ENCODE data around the gene SLC15A4.
"Not testable (repeated sequence)": the region's sequence is repeated elsewhere in the genome, so short reads cannot be mapped to it uniquely, and the experiment has no call there.

Gene SLC15A4

DNA sequence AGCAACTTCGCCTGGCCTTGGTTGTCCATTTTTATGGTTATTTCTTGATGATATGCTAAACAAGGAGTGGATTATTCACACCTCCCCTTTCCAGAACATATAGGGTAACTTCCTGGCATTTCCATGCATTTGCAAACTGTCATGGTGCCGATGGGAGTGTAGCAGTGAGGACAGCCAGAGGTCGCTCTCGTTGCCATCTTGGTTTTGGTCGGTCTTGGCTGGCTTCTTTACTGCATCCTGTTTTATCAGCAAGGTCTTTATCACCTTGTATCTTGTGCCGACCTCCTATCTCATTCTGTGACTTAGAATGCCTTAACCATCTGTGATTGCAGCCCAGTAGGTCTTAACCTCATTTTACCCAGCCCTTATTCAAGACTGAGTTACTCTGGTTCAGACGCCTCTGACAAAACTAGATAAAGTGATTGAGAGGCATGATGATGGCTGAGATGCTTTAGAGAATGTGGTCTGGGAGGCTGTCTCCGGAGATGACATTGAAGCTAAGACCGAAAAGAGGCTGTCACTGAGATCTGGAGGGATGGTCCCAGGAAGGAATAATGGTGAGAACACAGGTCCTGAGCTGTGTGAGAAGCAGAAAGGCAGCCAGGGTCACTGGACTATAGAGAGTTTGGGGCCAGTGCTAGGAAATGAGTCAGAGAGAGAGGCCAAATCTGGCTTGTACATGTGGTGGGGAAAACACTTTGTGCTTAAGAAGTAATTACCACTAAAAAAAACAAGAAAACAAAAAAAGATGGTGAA, 32.5 kb upstream of the SLC15A4 start:
- H3K27me3 ChIP-seq, result no peaks in the 10 kb centered on the region
- TF ChIP-seq, protein P1, sequence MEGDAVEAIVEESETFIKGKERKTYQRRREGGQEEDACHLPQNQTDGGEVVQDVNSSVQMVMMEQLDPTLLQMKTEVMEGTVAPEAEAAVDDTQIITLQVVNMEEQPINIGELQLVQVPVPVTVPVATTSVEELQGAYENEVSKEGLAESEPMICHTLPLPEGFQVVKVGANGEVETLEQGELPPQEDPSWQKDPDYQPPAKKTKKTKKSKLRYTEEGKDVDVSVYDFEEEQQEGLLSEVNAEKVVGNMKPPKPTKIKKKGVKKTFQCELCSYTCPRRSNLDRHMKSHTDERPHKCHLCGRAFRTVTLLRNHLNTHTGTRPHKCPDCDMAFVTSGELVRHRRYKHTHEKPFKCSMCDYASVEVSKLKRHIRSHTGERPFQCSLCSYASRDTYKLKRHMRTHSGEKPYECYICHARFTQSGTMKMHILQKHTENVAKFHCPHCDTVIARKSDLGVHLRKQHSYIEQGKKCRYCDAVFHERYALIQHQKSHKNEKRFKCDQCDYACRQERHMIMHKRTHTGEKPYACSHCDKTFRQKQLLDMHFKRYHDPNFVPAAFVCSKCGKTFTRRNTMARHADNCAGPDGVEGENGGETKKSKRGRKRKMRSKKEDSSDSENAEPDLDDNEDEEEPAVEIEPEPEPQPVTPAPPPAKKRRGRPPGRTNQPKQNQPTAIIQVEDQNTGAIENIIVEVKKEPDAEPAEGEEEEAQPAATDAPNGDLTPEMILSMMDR (IDR thresholded peaks at IDR 0.05; ENCODE audit: low read depth, low read length), result no peak
- H3K4me3 ChIP-seq (ENCODE audit: low read depth, low read length), result no peak overlapping the region
- no peaks in the 10 kb centered on the region for H3K36me3 ChIP-seq
- H3K9me3 ChIP-seq, result no peaks in the 10 kb centered on the region
- DNase-seq, result no peak
- no peaks in the 10 kb centered on the region for H3K4me1 ChIP-seq

DNA sequence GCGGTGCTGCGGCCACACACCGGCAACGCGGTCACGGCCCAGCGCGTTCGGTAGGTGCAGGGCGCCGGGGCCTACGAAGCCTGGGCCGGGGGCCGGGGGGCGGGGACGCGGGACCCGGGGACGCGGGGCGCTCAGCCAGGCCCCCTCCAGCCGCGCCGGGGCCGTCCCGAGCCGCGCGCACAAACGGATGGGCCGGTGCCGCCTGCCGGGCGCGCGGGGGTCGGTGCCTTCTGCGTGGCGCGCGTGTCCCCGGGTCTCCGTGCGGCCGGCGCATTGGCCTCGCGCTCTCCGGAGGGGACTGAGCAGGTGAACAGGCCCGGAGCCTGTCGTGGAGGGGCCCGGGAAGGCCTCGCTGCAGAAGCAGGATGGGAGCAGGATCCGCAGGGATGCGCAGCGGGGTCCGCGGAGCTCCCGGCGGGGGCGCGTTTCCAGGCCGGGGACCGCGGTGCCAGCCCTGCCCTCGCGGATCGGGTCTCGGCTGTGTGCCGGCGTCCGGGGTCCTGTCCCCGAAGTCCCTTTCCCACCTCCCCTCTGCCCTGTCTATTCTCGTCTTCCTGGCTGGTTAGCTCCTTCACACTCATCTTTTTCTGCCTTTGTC, 29.9 kb upstream of the SLC15A4 start:
- no peak overlapping the region for H3K4me3 ChIP-seq (ENCODE audit: low read depth, low read length)
- TF ChIP-seq, protein P1 (IDR thresholded peaks at IDR 0.05; ENCODE audit: low read depth, low read length), result no peak
- H3K9me3 ChIP-seq, result no peaks in the 10 kb centered on the region
- no peaks in the 10 kb centered on the region for H3K4me1 ChIP-seq
- no peaks in the 10 kb centered on the region for H3K27me3 ChIP-seq
- DNase-seq, result no peak
- H3K36me3 ChIP-seq, result no peaks in the 10 kb centered on the region

DNA sequence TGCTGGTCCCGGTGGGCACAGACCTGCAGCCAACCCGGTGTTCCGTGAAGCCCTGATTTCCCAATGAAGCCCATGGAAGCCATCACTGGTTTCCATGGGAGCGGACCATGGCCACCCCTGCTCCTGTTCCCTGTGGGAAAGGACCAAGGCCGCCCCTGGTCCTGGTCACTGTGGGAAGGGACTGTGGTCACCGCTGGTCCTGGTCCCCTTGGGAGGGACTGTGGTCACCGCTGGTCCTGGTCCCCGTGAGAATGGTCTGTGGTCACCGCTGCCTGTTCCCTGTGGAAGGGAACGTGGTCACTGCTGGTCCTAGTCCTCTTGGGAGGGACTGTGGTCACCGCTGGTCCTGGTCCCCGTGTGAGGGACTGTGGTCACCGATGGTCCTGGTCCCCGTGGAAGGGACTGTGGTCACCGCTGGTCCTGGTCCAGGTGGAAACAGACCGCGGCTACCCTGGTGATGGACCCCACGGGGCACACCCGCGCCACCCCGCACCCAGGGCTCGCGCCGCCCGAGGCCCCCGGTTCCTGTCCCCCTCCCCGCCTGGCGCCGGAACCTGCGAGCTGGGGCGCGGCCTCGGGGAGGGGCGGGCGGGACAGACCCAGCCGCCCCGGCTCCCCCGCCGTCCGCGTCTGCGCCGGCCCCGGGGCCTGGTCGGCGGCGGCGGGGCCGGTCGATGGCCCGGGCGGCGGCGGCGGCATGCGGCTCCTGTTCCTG, 29.3 kb upstream of the SLC15A4 start, which contains the start of gene GLT1D1:
TSS of gene GLT1D1 (plus strand) at position 594 of the 715 bp plus-strand sequence. CDS start at position 698, 104 bp downstream.
- H3K9me3 ChIP-seq, result no peaks in the 10 kb centered on the region
- no peak within 1 kb of the TSS for H3K4me3 ChIP-seq (ENCODE audit: low read depth, low read length)
- H3K27me3 ChIP-seq, result no peaks in the 10 kb centered on the region
- TF ChIP-seq, protein P1 (IDR thresholded peaks at IDR 0.05; ENCODE audit: low read depth, low read length), result no peak
- no peaks in the 10 kb centered on the region for H3K36me3 ChIP-seq
- H3K4me1 ChIP-seq, result no peaks in the 10 kb centered on the region
- DNase-seq, result no peak

DNA sequence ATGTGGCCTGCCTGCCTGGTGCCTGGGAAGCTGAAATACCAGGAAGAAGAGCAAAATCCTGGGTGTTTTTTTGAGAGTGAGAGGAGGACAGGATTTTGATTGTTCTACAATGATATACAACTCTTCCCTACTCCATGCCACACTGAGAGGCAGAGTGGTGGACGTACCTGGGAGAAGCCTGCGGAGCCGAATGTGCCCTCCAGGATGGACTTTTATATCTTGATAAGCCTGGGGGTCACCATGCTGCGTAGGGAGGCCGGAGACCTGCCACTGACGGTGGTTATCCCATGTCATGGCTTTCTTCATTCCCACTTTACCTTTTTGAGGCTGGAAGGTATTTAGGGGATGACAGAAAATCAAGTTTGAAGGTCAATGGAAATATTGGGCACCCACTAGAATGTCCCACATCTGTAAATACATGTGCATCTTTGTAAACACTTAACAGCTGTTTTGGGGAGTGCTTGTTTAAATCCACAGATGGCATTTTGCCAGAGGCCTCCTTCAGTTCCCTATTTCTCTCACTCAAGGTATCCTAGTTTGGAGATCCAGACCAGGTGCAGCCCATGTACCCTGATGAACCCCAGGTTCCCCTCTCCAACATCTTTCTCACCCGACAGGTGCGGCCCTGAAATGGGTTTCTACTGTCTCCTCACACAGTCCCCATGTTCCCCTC, 28.4 kb upstream of the SLC15A4 start:
- no peak overlapping the region for H3K4me3 ChIP-seq (ENCODE audit: low read depth, low read length)
- DNase-seq, result no peak
- no peaks in the 10 kb centered on the region for H3K27me3 ChIP-seq

DNA sequence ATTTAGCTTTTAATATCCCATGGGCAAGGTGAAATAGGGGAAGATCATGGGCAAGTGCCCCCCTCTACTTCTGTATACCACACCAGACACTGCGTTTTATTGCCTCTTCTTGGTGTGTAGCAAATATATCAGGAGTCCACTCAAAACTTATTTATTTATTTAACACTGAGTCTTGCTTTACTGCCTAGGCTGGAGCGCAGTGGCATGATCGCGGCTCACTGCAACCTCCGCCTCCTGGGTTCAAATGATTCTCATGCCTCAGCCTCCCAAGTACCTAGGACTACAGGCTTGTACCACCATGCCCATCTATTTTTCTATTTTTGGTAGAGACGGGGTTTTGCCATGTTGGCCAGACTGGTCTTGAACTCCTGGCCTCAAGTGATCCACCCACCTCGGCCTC, 27.7 kb upstream of the SLC15A4 start:
- H3K4me1 ChIP-seq; DNase-seq; H3K9me3 ChIP-seq; H3K36me3 ChIP-seq; H3K4me3 ChIP-seq (ENCODE audit: low read depth, low read length); H3K27me3 ChIP-seq: not testable (repeated sequence)

More for the DNA sequence above, 28.4 kb upstream of the SLC15A4 start:
- H3K4me1 ChIP-seq, result no peaks in the 10 kb centered on the region
- H3K36me3 ChIP-seq, result no peaks in the 10 kb centered on the region
- TF ChIP-seq, protein P1 (IDR thresholded peaks at IDR 0.05; ENCODE audit: low read depth, low read length), result no peak
- H3K9me3 ChIP-seq, result no peaks in the 10 kb centered on the region

DNA sequence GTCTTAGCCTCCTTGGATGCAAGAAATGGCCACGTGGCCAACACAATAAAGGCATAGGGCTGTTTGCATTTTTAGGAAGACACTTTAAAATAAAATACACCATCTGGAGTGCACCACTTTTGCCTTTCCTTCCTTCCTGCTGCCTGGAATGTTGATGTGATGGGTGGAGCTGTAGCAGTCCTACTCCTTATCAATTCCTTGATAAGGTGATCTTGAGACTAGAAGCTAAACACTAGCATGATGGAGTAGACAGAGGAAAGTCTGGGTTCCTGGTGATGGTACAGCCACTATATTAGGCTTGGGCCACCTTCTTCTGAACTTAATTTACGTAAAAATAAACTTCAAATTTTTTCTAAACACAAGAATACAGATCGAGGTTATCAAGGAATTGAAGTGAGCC, 26.6 kb upstream of the SLC15A4 start:
- H3K36me3 ChIP-seq, result no peaks in the 10 kb centered on the region
- H3K9me3 ChIP-seq, result no peaks in the 10 kb centered on the region
- no peak overlapping the region for H3K4me3 ChIP-seq (ENCODE audit: low read depth, low read length)
- no peak for DNase-seq
- no peaks in the 10 kb centered on the region for H3K4me1 ChIP-seq
- no peaks in the 10 kb centered on the region for H3K27me3 ChIP-seq
- TF ChIP-seq, protein P1 (IDR thresholded peaks at IDR 0.05; ENCODE audit: low read depth, low read length), result no peak

DNA sequence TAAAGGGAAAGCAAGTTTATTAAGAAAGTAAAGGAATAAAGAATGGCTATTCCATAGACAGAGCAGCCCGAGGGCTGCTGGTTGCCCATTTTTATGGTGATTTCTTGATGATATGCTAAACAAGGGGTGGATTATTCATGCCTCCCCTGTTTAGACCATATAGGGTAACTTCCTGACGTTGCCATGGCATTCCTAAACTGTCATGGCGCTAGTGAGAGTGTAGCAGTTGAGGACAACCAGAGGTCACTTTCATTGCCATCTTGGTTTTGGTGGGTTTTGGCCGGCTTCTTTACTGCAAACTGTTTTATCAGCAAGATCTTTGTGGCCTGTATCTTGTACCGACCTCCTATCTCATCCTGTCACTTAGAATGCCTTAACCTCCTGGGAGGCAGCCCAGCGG, 26.0 kb upstream of the SLC15A4 start:
- H3K4me1 ChIP-seq; DNase-seq; H3K36me3 ChIP-seq; H3K27me3 ChIP-seq; H3K9me3 ChIP-seq; H3K4me3 ChIP-seq (ENCODE audit: low read depth, low read length): not testable (repeated sequence)

Data from BE2C (cell line).